Hepatic stellate cell (primary cell): Measurements from ENCODE around the gene PRPF6.
A peak's percentile ranks its signal among the peaks of the same experiment; 100 is the strongest.
"Not testable (repeated sequence)": the region's sequence is repeated elsewhere in the genome, so short reads cannot be mapped to it uniquely, and the experiment has no call there.

Experiments
- DNase-seq: peaks from one replicate; pipeline ENCODE4 v3.0.0; 2011; ENCODE audit warnings: low spot score

PRPF6 gene

DNA sequence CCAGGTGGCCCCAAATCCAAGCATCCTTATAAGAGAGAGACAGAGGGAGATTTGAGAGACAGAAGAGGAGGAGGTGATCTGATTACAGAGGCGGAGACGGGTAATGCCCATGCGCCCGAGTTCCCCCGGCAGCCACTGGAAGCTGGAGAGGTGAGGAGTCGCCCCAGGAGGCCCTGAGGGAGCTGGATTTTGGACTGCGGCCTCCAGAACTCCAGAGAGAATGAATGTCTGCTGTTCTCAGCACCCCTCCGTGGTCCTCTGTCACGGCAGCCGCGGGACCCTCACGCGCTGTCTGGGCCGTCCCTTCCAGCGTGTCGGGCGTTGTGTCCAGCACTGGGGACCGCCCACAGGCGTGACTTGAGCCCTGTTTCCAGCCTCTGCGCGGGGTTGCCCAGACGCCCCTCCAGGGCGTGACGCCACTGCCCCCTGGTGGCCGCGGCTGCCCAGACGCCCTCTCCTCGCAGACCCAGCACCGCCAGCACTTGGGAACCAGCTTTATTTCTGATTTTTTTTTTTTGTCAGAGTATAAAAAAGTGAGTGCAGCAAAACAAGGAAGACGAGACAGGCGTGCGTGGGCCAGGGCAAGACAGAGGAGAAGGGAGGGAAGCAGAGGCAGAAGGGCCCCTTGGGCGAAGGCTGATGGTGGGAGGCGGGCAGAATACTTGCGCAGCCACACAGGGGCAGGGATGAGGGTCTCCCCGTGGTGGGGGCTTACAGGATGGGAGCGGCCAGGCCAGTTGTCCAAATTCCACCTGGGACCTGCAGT is 7.1 kb upstream of the PRPF6 start:
- DNase-seq = peak; percentile 95

DNA sequence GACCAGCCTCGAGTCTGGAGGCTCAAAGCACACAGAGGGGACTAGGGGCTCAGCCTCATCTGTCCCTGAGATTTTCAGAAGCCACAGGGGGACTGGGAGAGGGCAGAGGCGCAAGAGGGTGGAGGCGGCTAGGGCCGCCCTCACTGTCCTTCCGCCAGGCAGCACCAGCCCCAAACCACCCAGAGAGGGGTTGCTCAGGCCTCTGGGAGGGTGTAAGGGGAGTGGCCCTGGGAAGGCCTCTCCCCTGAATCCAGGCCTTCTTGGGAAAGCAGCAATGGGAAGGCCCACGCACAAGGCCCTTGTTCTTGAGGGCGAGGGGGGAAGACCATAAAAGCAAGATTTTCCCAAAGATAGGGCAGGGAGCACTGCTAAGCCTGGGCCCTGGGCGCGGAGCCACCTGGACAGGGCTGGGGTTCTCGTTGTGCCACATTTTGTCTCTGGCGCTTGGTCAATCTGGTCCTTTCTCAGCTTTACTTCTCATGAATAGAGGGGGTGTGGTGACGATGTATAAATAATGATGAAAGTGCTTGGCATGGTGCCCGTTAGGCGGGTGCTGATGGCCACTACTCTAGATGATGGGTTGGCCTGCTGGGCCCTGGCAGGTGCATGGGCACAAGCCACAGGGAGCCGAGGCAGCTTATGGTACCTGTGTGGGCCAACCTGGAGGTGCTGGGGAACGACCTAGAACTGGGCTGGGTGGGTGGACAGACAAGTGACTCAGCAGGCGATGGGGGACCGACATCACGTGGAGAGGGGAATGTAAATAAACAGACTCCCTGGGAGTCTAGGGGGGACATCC is 6.3 kb upstream of the PRPF6 start:
- no peak for DNase-seq

DNA sequence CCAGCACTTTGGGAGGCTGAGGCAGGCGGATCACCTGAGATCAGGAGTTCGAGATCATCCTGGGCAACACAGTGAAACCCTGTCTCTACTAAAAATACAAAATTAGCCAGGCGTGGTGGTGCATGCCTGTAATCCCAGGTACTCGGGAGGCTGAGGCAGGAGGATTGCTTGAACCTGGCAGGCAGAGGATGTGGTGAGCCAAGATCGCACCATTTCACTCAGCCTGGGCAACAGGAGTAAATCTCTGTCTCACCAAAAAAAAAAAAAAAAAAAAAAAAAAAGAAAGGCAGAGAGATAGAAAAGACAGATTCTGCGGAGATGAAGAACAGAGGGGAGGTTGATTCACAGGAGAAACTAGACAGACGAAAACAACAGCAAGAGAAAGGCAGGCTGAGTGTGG is 4.4 kb upstream of the PRPF6 start:
- DNase-seq = not testable (repeated sequence)

DNA sequence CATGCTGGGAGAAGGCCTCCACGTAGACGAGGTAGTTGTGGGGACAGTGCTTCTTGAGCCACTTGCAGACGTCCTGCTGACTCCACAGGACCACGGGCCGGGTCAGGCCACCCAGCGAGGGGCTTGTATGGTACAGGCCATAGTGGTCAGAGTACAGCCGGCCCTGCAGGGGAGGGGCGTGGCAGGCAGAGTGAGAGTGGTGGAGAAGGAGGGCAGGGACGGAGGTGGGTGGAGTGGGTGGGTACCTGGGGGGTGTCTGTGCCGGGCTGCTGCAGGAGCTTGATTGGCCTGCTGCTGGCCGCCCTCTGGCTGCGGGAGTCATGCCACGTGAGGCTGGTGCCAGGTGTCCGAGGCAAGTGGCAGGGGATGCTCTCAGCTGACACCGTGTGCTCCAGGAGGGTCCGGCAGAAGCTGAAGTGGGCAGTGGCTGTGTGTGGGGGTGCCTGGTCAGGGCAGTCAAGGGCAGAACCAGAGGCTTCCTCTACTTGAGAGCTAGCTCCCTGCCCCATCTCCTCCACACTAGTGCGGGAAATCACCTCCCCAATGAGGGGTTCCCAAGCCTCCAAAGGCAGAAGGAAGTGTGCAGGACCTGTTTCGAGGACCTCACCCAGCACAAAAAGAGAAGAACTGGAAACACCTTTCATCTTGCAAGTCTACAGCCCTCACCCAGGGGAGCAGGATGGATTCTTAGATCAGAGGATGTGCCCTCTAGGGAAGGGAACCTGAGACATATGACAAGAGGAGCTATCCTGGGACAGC is 3.8 kb upstream of the PRPF6 start:
- no peak for DNase-seq

DNA sequence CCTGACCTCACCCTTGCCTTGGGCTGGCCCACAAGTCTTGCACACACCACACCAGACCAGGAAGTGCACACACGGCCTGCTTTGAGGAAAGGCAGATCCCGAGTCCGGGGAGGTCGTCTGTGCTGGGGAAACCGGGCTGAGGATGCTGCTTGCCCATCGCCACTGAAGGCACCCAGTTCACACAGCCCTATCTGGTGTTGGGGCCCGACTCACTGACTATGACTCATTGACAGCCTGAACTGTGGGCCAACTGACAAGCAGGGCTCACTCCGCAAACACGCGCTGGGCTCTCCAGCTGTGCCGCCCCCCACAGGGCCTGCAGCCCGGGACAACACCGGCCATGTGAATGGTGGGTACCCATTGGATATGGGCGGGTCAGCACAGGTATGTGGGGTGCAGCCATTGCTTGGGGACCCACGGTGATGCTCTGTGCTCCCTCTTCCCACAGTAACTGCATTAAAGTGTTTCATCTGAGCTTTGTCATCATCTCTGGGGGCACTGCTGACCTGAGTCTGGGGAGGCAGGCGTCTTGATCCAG is 3.1 kb upstream of the PRPF6 start:
- DNase-seq = no peak

DNA sequence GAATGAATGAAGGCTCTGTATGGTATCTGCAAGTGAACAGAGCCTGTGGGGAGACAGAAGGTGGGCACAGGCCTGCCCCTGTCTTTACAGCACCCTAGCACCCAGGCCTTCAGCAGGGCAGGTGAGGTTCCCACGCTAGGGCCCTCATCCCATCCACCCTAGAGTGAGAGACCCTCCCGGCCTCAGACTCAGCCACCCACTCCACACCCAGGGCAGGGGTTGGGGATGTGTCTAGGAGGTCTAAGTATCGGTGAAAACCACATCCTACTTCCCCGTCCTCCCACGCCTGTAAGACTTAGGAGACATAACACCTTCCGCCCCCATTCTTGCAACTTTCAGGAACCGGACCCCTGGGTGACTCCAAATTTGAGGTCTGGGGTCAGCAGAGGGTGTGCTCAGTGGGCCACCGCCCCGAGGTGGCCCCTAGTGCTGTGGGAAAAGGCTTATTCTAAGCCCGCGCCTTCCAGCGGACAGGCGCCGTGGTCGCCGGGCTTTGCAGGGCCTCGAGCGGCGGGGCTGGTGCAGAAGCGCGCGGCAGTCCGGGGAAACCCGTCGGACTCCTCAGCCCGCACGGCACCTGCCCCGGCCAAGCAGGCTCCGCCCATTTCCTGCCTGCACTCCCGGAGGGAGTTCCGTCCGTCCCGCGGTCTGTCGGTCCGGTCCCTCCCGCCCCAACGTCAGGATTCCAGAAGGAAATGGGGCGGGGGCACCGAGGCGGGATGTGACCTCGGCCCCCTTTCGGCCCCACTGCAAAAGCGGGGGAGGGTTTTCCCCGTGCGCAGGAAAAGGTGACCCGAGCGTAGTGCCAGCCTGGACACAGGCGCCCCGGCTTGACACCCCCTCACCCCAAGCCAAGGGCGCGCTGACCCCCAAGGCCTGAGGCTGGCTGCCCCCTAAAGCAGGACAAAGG is 2.4 kb upstream of the PRPF6 start:
- DNase-seq = no peak

DNA sequence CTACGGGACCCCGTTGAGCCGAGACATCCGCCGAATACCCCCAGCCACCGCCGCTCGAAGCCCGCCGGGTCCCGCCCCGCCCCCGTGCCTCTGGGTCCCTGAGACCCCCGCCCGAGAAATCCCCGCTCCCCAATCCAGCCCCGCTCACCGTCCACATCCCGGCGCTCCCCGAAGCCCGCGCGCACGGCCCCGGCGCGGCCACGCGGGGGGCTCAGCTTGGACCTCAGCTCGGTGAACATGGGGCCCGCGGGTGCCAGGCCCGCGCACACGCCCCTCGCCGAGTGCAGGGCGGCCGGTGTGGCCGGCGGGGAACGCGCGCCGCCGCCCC is 1.7 kb upstream of the PRPF6 start:
- DNase-seq = no peak

DNA sequence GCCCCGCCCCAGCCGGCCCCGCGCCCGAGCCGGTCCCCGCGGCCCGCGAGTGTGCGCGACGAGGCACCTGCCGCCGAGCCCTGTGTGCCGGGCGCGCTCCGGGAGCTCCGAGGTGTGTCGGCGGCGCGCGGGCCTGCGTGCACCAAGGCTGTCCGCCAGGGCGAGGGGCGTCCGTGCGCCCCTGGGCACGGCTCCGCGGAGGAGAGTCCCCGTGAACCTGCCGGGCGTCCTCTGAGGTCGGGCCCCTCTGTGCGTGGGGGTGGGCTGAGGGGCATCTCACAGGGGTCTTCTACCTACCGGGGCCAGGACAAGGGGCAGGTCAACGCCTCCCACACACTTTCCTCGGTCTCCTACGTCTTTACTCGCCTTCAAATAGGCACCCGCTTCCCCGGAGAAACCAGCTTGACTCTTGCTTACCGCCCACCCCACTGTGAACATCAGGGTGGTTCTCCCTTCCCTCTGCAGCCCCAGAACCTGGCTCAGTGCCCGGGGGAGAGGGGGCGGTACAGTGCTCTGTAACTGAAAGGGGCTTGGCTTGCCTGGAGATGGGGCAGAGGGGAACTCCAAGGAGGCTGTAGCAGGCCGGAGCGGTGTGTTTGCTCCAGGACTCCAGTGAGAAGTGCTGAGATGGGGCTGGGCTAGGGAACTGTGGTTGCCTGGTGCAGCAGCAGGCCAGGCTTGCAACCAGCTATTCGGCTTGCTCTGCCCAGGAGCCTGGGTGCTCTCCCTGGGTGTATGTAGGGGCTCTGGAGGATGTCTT is 1.2 kb upstream of the PRPF6 start, which contains the start of gene SAMD10:
Gene SAMD10, minus strand, starts transcription at position 86 of the 760 bp plus-strand sequence. CDS start 175 bp downstream, outside the sequence.
- no peak for DNase-seq

DNA sequence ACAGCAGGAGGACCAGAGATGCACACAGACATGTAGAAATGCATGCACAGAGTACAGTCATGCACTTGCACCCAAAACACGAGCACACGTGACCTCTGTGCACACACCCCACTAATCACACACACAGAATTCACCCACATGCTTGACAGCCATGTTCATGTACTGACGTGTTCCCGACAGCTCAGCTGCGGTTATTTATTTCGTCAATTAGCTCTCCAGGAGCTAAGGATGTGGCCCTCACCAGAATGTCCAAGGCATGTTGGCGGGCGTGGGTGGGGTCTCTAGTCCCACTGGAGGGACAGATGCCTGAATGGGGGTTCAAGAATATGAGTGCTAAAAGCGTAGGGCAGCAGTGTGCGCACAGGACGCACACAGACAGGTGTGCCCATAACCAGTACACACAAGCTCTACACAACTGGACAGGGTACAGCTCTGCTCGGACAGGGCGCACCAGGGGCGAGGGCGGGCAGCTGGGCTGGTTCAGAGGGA is 571 bp upstream of the PRPF6 start:
- no peak for DNase-seq

DNA sequence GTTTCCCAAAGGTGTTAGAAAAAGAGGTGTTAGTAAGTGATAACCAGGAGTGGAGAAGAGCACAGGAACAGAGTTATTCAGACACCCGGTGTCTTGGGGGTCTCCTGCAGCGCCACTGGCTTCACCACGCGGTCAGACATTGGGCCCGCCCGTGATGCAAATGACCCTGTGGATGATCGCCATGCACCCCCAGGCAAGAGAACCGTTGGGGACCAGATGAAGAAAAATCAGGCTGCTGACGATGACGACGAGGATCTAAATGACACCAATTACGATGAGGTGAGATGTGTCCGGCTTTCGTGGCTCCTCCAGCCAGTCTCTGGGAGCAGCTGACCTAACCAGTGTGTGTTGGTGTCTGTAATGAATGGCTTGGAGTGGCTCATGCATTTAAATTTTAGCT is 2.0 kb downstream of the PRPF6 start:
- DNase-seq = no peak

DNA sequence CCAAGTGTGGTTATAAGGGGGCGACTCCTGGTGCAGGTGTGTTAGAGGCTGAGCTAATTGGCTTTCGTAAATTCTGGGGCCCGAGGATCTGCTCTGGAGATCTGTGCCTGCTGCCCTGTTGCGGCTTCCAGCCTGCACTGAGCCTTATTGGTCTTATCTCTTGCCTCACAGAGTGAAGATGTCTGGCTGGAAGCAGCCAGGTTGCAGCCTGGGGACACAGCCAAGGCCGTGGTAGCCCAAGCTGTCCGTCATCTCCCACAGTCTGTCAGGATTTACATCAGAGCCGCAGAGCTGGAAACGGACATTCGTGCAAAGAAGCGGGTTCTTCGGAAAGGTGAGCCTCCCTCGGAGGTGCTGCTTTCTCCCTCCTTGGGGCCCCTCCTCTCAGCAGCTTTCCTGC is 20.0 kb downstream of the PRPF6 start:
- no peak for DNase-seq

DNA sequence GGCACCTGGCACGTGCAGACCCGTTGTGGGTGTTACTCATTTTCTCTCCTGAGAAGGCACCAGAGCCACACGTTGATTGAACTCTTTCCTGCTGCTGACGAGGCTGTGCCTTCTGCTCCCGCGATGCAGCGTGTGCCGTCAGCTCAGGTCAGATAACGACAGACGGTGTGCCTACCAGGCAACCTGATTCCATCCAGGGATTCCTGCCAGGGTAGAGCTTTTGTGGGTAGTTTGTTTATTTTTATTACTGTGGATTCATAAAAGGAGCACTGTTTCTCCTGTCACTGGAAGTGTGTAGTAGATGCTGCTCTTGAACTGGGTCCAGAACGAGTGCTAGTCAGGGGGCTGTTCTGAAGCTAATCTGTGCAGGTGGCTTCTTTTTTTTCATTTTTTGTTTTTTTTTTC is 20.7 kb downstream of the PRPF6 start:
- DNase-seq = no peak

DNA sequence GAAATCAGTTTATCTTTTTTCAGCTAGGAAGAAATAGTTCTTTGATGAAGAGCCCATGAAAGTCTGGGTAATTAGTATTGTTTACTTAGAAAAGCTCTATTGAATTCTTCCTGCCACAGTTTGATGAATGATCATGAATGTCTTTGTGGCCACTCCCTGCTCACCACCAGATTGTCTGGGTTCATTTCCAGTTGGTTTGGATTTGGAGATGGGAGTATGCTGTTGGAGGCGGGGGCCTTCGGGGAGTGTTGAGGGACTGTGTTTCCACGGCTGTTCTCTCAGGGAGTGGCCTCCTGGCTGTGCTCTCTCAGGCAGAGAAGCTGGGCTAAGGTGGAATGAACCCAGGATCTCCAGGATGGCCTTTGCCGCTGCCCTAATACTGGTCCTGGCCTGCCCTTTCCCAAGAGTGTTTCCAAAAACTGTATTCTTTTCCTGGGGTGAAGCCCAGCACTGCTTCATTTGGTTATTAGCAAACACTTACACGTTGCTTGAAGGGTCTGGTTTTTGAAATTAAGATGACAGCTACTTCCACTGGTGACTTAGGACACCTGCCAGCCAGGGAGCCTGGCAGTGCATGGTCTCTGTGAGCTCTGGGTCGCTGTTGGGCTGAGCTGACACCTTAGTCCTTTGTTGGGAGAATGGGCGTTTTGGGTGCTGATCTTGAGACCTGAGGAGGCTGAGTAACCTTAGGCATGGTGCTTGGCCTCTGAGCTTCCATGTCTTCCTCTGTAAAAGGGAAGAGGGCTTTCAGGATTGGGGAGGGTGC is 23.2 kb downstream of the PRPF6 start:
- DNase-seq = no peak

DNA sequence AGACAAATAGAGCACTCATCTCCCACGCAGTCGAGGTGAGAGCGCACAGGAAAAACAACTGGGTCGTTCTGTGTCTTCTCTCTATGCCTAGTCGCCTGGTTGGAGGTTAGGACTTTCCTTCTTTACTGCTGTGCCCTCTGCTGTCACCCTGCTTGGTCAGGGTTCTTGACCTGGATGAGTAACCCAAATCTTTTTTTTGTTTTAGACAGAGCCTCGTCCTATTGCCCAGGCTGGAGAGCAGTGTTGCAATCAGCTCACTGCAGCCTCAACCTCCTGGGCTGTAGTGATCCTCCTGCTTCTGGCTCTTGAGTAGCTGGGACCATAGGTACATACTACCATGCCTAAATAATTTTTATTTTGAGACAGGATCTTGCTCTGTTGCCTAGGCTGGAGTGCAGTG is 24.5 kb downstream of the PRPF6 start:
- no peak for DNase-seq

DNA sequence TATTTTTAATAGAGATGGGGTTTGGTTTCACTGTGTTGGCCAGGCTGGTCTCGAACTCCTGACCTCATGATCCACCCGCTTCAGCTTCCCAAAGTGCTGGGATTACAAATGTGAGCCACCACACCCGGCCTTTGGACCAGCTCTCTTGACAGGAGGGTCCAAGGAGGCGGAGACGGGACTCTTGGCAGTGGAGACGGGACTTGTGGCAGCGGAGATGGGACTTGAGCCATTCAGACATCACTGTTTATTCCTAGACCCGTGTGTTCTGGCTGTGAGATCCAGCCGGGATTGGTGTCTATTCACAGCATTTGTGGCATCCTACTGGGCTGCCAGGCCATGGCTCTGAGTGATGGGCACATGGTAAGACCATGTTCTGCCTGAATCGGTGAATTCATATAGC is 25.6 kb downstream of the PRPF6 start:
- DNase-seq = no peak

DNA sequence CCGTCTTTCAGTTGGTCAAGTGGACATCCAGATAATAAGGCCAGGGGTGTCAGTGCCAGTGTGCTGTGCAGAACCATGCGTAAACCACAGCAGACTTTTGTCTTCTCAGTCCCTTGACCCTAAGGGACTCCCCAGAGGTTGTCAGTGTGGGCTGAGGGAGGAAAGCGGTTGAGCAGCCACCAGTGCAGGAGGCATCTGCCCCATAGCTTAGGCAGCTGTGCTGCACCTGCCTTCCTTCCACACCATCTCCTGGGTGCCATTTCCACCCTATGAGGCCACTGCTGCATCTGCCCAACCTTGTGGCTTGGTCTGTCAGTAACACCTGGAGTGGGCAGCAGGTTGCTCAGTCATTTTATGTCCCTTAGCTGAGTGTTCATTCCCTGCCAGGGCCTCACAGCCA is 26.0 kb downstream of the PRPF6 start:
- no peak for DNase-seq

DNA sequence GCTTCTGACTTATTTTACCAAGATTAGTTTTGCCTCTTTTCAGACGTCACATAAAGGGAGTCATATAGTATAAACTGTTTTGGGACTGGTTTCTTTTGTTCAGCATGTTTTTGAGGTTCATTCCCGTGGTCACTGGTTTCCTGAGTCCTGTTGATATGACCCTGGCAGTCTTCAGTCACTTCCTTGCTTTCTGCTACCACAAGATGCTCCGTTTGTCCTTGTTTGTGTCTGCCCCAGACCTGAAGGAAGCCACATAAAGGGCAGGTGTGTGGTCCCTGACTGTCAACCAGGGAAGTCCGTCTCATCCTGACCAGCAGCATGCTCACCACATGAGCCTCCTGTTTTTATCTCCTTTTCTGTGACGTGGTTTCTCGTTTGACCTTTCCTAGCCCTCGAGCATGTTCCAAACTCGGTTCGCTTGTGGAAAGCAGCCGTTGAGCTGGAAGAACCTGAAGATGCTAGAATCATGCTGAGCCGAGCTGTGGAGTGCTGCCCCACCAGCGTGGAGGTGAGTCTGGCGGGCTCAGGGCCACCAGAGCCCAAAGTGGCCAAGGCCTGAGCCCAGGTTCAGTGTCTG is 29.0 kb downstream of the PRPF6 start:
- DNase-seq = no peak

DNA sequence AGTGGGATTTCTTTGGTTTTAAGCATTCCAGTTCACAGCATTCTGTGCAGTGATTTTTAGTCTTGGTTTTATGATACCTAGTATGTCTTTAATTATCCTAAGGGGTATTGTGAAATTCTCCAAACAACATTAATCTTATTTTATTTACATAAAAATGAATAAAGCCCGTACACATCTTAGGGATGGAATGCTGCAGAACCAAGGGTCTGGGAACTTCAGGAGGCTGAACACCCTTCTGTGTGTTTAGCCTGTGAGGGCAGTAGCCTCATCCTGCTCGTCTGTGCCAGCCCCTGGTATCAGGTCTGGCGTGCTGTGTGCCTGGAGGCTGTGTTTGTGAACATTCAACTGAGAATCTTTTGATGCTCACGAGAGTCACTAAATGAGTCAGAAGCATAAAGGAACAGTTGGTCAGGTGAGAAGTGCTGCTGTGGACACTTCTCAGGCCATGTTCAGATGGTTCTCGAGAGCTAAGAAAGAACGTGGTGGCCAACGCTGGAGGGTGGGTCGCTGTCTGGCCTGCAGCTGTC is 29.8 kb downstream of the PRPF6 start:
- no peak for DNase-seq

DNA sequence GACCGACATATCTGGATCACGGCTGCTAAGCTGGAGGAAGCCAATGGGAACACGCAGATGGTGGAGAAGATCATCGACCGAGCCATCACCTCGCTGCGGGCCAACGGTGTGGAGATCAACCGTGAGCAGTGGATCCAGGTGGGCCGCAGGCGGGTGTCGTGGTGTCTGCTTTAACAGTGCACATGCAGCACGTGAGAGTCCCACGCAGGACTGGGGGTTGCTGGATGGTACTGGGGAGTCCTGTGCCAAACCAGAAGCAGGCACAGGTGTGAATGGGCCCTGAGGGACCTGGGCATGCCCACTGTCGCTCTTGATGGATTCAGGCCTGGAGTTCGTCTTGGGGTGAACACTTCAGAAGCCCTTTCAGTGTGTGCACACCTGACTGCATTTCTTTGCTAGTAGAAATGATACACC is 30.4 kb downstream of the PRPF6 start:
- DNase-seq = no peak
